Prostate gland (tissue), 2 donors: ENCODE data around the gene PFKP.

Experiments
- POLR2A ChIP-seq: fragments of 450-650 bp; IDR thresholded peaks from one replicate; pipeline ENCODE4 v1.6.1; 2016; ENCODE audit warnings: antibody characterized with exemption, mild to moderate bottlenecking
- POLR2AphosphoS5 ChIP-seq: sonication (generic); formaldehyde crosslinking; IDR thresholded peaks from one replicate; pipeline ENCODE4 v1.6.1; 2017; ENCODE audit warnings: antibody characterized with exemption
- TF ChIP-seq, protein P1 (sequence below), 4 experiments: fragments of 200-600 bp in 2 of 4; fragments of 450-650 bp in 2 of 4; sonication (generic) in 2 of 4; IDR thresholded peaks; 1 replicate in 3 of 4; 2 replicates in 1 of 4; pipeline ENCODE4 v1.5.1; 2016 to 2019; ENCODE audit warnings: antibody characterized with exemption in 4 of 4, mild to moderate bottlenecking in 2 of 4, moderate library complexity in 2 of 4

DNA sequence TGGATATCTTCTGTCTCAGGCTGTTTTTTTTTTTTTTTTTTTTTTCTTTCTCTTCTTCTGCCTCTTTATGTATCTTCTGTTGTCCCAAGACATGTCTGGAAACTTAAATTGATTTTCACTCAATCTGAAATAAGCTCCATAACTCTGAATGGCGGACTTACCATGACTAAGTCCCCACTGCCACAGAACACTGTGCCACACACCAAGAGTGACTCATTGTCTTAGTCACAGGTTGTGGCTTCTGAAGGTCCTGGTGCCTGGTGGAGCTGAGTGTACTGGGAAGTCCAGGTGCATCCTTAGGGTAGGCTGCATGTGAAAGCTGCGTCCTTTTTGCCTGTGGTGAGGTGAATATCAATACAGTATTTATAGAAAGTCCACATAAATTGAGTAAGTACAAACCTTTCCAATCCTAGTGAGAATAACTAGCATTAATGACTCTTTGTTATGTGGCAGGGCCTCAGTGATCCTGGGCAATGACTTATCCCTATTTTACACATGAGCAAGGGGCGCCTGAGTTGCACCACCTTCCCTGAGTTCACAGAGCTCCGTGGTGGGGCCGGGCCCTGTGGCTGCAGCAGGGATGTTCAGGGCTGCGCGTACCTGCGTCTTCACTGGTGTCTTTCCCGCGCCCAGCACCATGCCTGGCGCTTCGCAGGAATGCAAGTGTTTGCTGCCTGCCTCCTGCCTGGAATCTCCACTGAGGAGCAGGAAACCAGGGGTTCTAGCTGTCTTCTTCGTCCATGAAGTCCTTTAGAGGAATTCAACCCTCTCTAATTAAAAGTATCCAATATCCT, 4.3 kb downstream of the PFKP start:
- TF ChIP-seq, protein P1, sequence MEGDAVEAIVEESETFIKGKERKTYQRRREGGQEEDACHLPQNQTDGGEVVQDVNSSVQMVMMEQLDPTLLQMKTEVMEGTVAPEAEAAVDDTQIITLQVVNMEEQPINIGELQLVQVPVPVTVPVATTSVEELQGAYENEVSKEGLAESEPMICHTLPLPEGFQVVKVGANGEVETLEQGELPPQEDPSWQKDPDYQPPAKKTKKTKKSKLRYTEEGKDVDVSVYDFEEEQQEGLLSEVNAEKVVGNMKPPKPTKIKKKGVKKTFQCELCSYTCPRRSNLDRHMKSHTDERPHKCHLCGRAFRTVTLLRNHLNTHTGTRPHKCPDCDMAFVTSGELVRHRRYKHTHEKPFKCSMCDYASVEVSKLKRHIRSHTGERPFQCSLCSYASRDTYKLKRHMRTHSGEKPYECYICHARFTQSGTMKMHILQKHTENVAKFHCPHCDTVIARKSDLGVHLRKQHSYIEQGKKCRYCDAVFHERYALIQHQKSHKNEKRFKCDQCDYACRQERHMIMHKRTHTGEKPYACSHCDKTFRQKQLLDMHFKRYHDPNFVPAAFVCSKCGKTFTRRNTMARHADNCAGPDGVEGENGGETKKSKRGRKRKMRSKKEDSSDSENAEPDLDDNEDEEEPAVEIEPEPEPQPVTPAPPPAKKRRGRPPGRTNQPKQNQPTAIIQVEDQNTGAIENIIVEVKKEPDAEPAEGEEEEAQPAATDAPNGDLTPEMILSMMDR (IDR thresholded peaks at IDR 0.05) = no peak
- no peak for TF ChIP-seq POLR2A
- no peak for TF ChIP-seq POLR2AphosphoS5
